ENCODE results near the gene TMEM30B.

- TF ChIP-seq CTCF (conservative IDR thresholded peaks at IDR 0.05; ENCODE audit: low read depth, low read length), result no peak
- TF ChIP-seq POLR2A (IDR thresholded peaks at IDR 0.05; ENCODE audit: low read depth, low read length), result no peak
These were observed 27.9 kb downstream of the TMEM30B start for GRCh38 chr14:61253064-61253738.

Data from IMR-90 (cell line).